ENCODE data around the gene CHST4.

Gene CHST4

GRCh38 chr16:71567931-71568330 lies 41.7 kb downstream of the CHST4 start:
- no peak for DNase-seq (ENCODE audit: low read depth)
- TF ChIP-seq CTCF (IDR thresholded peaks at IDR 0.05; ENCODE audit: control insufficient read depth, extremely low read depth, insufficient read depth) = no peak
- H3K4me3 ChIP-seq (ENCODE audit: low read depth, low read length) = no peak overlapping the region

- TF ChIP-seq CTCF (IDR thresholded peaks at IDR 0.05; ENCODE audit: control insufficient read depth, extremely low read depth, insufficient read depth) = no peak
- DNase-seq (ENCODE audit: low read depth) = no peak
- no peak overlapping the region for H3K4me3 ChIP-seq (ENCODE audit: low read depth, low read length)
Observed at GRCh38 chr16:71568551-71568950, 42.3 kb downstream of the CHST4 start.

GRCh38 chr16:71569621-71570020 lies 43.4 kb downstream of the CHST4 start:
- H3K4me3 ChIP-seq (ENCODE audit: low read depth, low read length) = no peak overlapping the region
- DNase-seq (ENCODE audit: low read depth) = no peak

GRCh38 chr16:71570144-71570543 lies 43.9 kb downstream of the CHST4 start:
- no peak overlapping the region for H3K4me3 ChIP-seq (ENCODE audit: low read depth, low read length)
- DNase-seq (ENCODE audit: low read depth) = no peak
- TF ChIP-seq CTCF (IDR thresholded peaks at IDR 0.05; ENCODE audit: control insufficient read depth, extremely low read depth, insufficient read depth) = no peak

More at GRCh38 chr16:71569621-71570020, 43.4 kb downstream of the CHST4 start:
- TF ChIP-seq CTCF (IDR thresholded peaks at IDR 0.05; ENCODE audit: control insufficient read depth, extremely low read depth, insufficient read depth) = no peak

- DNase-seq (ENCODE audit: low read depth) = no peak
- H3K4me3 ChIP-seq (ENCODE audit: low read depth, low read length) = no peak overlapping the region
- TF ChIP-seq CTCF (IDR thresholded peaks at IDR 0.05; ENCODE audit: control insufficient read depth, extremely low read depth, insufficient read depth) = no peak
Observed at GRCh38 chr16:71572497-71573116, 46.4 kb downstream of the CHST4 start.

- no peak for DNase-seq (ENCODE audit: low read depth)
- TF ChIP-seq CTCF (IDR thresholded peaks at IDR 0.05; ENCODE audit: control insufficient read depth, extremely low read depth, insufficient read depth) = no peak
- no peak overlapping the region for H3K4me3 ChIP-seq (ENCODE audit: low read depth, low read length)
Observed at GRCh38 chr16:71573387-71574094, 47.3 kb downstream of the CHST4 start.
